Muscle layer of colon (tissue), 2 donors: ENCODE measurements around the gene NPW.

Source experiments
- H3K27ac ChIP-seq: one replicate; pipeline ENCODE4 v1.7.0; 2013; ENCODE audit warnings: low read depth, mild to moderate bottlenecking, low read length, moderate library complexity
- H3K27me3 ChIP-seq, 2 donors: one replicate each; pipeline ENCODE4 v1.7.0; 2013; ENCODE audit warnings: low read length in 2 of 2, mild to moderate bottlenecking in 2 of 2; ENCODE audit not compliant: insufficient read depth in 2 of 2, control insufficient read depth in 1 of 2
- H3K36me3 ChIP-seq: one replicate; pipeline ENCODE4 v1.7.0; 2013; ENCODE audit warnings: mild to moderate bottlenecking, low read length; ENCODE audit not compliant: insufficient read depth
- H3K4me1 ChIP-seq: one replicate; pipeline ENCODE4 v1.7.0; 2013; ENCODE audit warnings: mild to moderate bottlenecking, low read length; ENCODE audit not compliant: insufficient read depth
- H3K4me3 ChIP-seq, 2 donors: one replicate each; pipeline ENCODE4 v1.7.0; 2013; ENCODE audit warnings: low read length in 2 of 2, low read depth in 1 of 2, mild to moderate bottlenecking in 1 of 2, moderate library complexity in 1 of 2
- H3K9ac ChIP-seq: one replicate; pipeline ENCODE4 v1.7.0; 2013; ENCODE audit warnings: low read length
- H3K9me3 ChIP-seq: one replicate; pipeline ENCODE4 v1.7.0; 2013; ENCODE audit warnings: mild to moderate bottlenecking, low read length
- donor health status: abdominal sarcoma.
- donor health status: Adenocarcinoma of cecum.

Gene NPW

DNA sequence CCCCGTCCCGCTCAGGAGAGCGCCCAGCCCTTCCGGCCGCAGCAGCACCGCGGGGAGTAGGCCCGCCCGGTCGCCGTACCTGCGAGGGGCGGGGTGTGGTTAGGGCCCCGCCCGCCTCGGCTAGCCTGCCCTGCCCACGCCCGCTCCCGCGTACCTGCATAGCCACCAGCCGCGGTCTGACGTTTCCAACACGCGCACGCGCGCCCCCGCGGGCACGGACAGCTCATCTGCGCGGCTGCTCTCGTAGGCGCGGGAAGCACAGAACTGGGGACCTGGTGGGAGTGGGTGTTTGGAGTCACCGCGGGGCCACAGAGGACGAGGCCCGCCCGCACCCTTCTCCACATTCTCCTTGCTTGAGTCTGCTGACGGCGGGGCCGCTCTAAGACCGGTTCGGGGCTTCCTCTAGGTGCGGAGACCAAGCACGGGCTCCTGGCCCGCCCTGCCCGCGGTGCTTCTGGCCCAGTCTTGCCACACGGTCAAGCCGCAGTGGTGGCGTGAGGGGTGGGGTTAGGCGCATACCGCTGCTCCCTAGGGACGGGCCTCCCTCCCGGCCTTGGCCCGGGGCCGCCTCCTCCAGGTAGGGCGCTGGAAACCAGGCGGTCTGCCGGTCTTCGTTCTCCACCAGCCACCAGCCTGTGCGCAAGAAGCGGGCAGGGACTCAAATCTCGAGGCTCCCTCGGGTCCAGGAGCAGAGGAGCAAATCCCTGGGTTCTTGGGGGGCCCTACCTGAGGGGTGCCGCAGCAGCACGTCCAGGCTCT is 40.1 kb upstream of the NPW start:
- H3K4me1 ChIP-seq = peaks cover 5% of the 10 kb centered on the region
- H3K4me3 ChIP-seq = no peak overlapping the region
- H3K9me3 ChIP-seq = no peaks in the 10 kb centered on the region
- no peak overlapping the region for H3K27ac ChIP-seq
- no peak overlapping the region for H3K9ac ChIP-seq
- H3K27me3 ChIP-seq = peaks cover 22 to 67% of the 10 kb centered on the region in 2 donors
- H3K36me3 ChIP-seq = peaks cover 32% of the 10 kb centered on the region

GRCh38 chr16:1980030-1980769 is 39.4 kb upstream of the NPW start:
- no peaks in the 10 kb centered on the region for H3K9me3 ChIP-seq
- H3K27ac ChIP-seq = no peak overlapping the region
- H3K27me3 ChIP-seq = peaks cover 22 to 67% of the 10 kb centered on the region in 2 donors
- H3K4me1 ChIP-seq = peaks cover 11% of the 10 kb centered on the region
- H3K4me3 ChIP-seq = no peak overlapping the region
- peaks cover 24% of the 10 kb centered on the region for H3K36me3 ChIP-seq
- H3K9ac ChIP-seq = no peak overlapping the region

DNA sequence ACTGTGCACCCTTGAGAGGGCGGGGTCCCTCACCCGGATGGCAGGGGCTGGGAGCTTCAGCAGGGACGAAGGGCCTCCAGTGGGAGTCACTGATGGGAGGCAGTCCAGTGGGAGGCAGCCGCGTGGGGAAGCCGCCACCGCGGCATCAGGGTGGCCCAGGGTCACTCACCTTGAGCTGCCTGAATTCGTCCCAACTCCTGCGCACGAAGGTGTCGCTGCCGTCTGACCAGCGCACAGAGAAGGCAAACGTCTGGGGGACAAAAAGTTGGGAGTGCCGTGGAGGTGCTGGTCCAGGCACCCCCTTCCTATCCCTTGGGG is 38.9 kb upstream of the NPW start:
- Histone ChIP-seq H3K27ac (no peak overlapping the region), H3K9ac (no peak overlapping the region), H3K36me3 (peaks cover 20% of the 10 kb centered on the region), H3K4me1 (peaks cover 14% of the 10 kb centered on the region), H3K9me3 (no peaks in the 10 kb centered on the region), H3K4me3 (no peak overlapping the region), H3K27me3 (peaks cover 22 to 67% of the 10 kb centered on the region in 2 donors)

GRCh38 chr16:1981398-1981836 is 38.2 kb upstream of the NPW start, which contains the start of gene NOXO1:
Gene NOXO1 (minus strand): TSS chr16:1981469. CDS start chr16:1981179, 290 bp downstream.
- H3K4me3 ChIP-seq = no peak within 1 kb of the TSS
- H3K4me1 ChIP-seq = peaks cover 14% of the 10 kb centered on the region
- peaks cover 19 to 62% of the 10 kb centered on the region in 2 donors for H3K27me3 ChIP-seq
- H3K36me3 ChIP-seq = peaks cover 20% of the 10 kb centered on the region
- H3K9ac ChIP-seq = no peak within 1 kb of the TSS
- no peak within 1 kb of the TSS for H3K27ac ChIP-seq
- no peaks in the 10 kb centered on the region for H3K9me3 ChIP-seq

DNA sequence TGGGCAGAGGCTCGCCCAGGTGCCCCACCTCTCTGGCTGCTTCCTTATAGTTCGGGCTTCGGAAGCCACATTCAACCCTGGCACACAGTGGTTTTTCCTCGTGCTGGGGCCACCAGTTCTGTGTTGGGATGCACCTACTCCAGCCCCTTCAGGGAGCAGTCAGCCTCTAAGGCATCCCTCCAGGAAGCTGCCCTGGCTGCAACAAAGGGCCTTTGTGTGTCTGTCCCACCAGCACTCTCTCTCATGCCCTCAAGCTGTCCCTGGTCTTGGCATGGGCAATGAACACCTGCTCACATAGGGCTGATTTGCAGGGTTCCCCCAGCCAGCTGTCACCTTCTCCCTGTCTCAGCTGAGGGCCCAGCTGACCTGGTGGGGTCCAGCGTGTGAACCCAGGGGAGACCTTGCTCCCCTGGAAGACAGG is 37.6 kb upstream of the NPW start:
- Histone ChIP-seq H3K9ac (no peak overlapping the region), H3K4me3 (no peak overlapping the region), H3K27ac (no peak overlapping the region), H3K4me1 (peaks cover 14% of the 10 kb centered on the region), H3K9me3 (no peaks in the 10 kb centered on the region), H3K27me3 (peaks cover 19 to 60% of the 10 kb centered on the region in 2 donors), H3K36me3 (peaks cover 20% of the 10 kb centered on the region)

DNA sequence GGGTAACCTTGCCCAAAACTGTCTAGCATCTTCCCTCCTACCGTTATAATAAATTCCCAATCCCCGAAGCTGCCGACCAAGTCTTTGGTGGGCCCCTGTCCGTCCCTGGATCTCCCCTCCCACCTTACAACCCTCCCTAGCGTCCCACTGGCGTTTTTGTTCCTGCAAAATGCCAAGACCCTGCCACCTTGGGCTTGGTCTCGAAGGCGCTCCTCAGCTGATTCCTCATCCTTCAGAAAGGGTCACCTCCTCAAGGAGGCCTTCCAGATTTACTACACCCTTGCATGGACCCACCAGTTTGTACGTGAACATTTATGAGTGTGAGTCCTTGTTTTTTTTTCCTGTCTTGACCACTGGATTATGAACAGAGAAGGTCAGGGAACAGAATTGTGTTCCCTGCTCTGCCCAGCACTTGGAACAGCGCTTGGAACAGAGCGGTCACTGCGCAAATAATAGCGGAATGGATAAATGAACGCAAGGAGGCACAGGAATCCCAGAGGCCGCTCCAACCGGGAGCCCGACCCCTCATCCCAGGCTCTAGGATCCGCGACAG is 36.5 kb upstream of the NPW start:
- peak overlapping the region; percentile 61 to 87 for H3K4me3 ChIP-seq
- peaks cover 19 to 50% of the 10 kb centered on the region in 2 donors for H3K27me3 ChIP-seq
- H3K27ac ChIP-seq = no peak overlapping the region
- no peaks in the 10 kb centered on the region for H3K9me3 ChIP-seq
- peaks cover 14% of the 10 kb centered on the region for H3K4me1 ChIP-seq
- H3K36me3 ChIP-seq = peaks cover 15% of the 10 kb centered on the region
- H3K9ac ChIP-seq = no peak overlapping the region

- Histone ChIP-seq H3K9ac (peak within 1 kb of the TSS; percentile 27), H3K27me3 (peaks cover 22 to 47% of the 10 kb centered on the region in 2 donors), H3K4me3 (peak within 1 kb of the TSS; percentile 61 to 87), H3K9me3 (no peaks in the 10 kb centered on the region), H3K27ac (peak within 1 kb of the TSS; percentile 63), H3K36me3 (peaks cover 15% of the 10 kb centered on the region), H3K4me1 (peaks cover 14% of the 10 kb centered on the region)
Measured at GRCh38 chr16:1983544-1984346, 35.8 kb upstream of the NPW start, which contains the start of gene GFER. Gene GFER (plus strand): TSS chr16:1984193. CDS start chr16:1984219, 26 bp downstream.

GRCh38 chr16:1984347-1985225 is 35.0 kb upstream of the NPW start:
- H3K36me3 ChIP-seq = peaks cover 15% of the 10 kb centered on the region
- peaks cover 14% of the 10 kb centered on the region for H3K4me1 ChIP-seq
- H3K27me3 ChIP-seq = peaks cover 31 to 47% of the 10 kb centered on the region in 2 donors
- peak overlapping the region; percentile 27 for H3K9ac ChIP-seq
- peak overlapping the region; percentile 61 to 87 for H3K4me3 ChIP-seq
- H3K9me3 ChIP-seq = no peaks in the 10 kb centered on the region
- peak overlapping the region; percentile 63 for H3K27ac ChIP-seq

DNA sequence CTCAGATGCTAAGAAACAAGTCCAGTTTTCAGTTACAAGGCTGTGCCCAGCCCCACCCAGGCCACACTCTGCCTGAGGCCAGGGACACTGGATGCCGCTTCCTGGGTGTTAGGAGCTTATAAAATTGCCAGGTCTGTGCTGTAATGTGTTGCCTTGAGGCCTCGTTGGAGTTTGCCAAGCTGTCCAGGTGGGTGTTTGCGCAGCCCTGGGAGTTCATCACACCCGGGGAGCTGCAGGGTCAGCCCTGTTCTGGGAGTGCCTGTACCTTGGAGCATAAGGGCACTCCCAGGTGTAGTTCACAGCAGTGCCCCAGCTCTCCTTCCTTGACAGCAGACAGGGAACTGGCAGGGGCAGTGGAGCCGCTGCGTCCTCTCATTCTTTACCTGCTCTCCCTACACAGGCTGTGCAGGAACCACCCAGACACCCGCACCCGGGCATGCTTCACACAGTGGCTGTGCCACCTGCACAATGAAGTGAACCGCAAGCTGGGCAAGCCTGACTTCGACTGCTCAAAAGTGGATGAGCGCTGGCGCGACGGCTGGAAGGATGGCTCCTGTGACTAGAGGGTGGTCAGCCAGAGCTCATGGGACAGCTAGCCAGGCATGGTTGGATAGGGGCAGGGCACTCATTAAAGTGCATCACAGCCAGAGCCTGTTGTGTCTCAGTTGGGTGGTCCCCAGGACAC is 34.0 kb upstream of the NPW start:
- Histone ChIP-seq H3K9ac (no peak overlapping the region), H3K9me3 (no peaks in the 10 kb centered on the region), H3K4me1 (peaks cover 16% of the 10 kb centered on the region), H3K27ac (no peak overlapping the region), H3K27me3 (peaks cover 34 to 43% of the 10 kb centered on the region in 2 donors), H3K36me3 (peaks cover 15% of the 10 kb centered on the region), H3K4me3 (peak overlapping the region in 1 of 2 donors; percentile 61)

- H3K4me1 ChIP-seq = peaks cover 24% of the 10 kb centered on the region
- peaks cover 15% of the 10 kb centered on the region for H3K36me3 ChIP-seq
- no peaks in the 10 kb centered on the region for H3K9me3 ChIP-seq
- H3K27me3 ChIP-seq = peaks cover 28 to 39% of the 10 kb centered on the region in 2 donors
- H3K4me3 ChIP-seq = no peak overlapping the region
- no peak overlapping the region for H3K27ac ChIP-seq
- H3K9ac ChIP-seq = no peak overlapping the region
Measured at GRCh38 chr16:1987198-1987597, 32.4 kb upstream of the NPW start.
